Spinal cord (tissue), 10 donors: Measurements from ENCODE around the gene BPIFB4. TPM values are rescaled to one million over a fixed set of nuclear protein-coding genes. Genes with fewer than 3 reads are reported as not detected.

ENCODE experiments used
- DNase-seq, 6 donors: peaks; one replicate each; pipeline versions ENCODE4 v3.0.0 to v3.0.0-alpha.2; 2013 to 2015; ENCODE audit warnings: low spot score in 6 of 6, low read depth in 4 of 6
- H3K27ac ChIP-seq: one replicate; pipeline ENCODE4 v1.5.1; 2013; ENCODE audit warnings: low read depth, low read length, control low read depth
- H3K27me3 ChIP-seq: one replicate; pipeline ENCODE4 v1.6.1; 2013; ENCODE audit warnings: low read length; ENCODE audit not compliant: control insufficient read depth, insufficient read depth
- H3K36me3 ChIP-seq: one replicate; pipeline ENCODE4 v1.6.1; 2013; ENCODE audit warnings: low read length; ENCODE audit not compliant: control insufficient read depth, insufficient read depth
- H3K4me1 ChIP-seq: one replicate; pipeline ENCODE4 v1.6.1; 2013; ENCODE audit warnings: low read length; ENCODE audit not compliant: control insufficient read depth, insufficient read depth
- H3K4me3 ChIP-seq: one replicate; pipeline ENCODE4 v1.5.1; 2013; ENCODE audit warnings: low read depth, low read length, control low read depth
- H3K9me3 ChIP-seq: one replicate; pipeline ENCODE4 v1.6.1; 2013; ENCODE audit warnings: low read length; ENCODE audit not compliant: control insufficient read depth, insufficient read depth
- WGBS: methylation state at CpG from one replicate; pipeline ENCODE4 v1.1.5; 2013; ENCODE audit warnings: missing lambda C conversion rate; ENCODE audit not compliant: insufficient coverage; 5-methylcytosine and 5-hydroxymethylcytosine counted together
- long read RNA-seq, 4 donors: transcript quantifications; one replicate each; lab custom pipeline, GENCODE V29; 2026
- polyA plus RNA-seq, 2 donors: library from polyadenylated mRNA; unstranded; fragments of 120-200 nt; gene quantifications; one replicate each; pipeline ENCODE4 v1.2.1, GENCODE V29; 2013; ENCODE audit not compliant: insufficient read length in 2 of 2
- total RNA-seq, 2 donors: library from RNA; depleted of rRNA in 1 of 2; stranded (reverse); fragments of 120-200 nt in 1 of 2; fragments of >200 nt in 1 of 2; gene quantifications; one replicate each; pipeline versions ENCODE4 v1.2.3 to v1.2.4, GENCODE V29; 2013 to 2014
- donor health status: healthy.

BPIFB4 gene
- total RNA-seq (under 1 TPM in 1 of 2 donors, not detected in 1; 0.44 TPM), polyA plus RNA-seq (under 1 TPM; 0.24 to 0.32 TPM)
- long read RNA-seq, donor 1, result 0 reads
- long read RNA-seq, donor 2, result 0 reads
- long read RNA-seq, donor 3, result 0 reads
- long read RNA-seq, donor 4, result 0 reads

- no peaks in the 10 kb centered on the region for H3K36me3 ChIP-seq
- 89% methylated on average over 2 of the region's 2 CpGs for WGBS
- peaks cover 3% of the 10 kb centered on the region for H3K4me1 ChIP-seq
- H3K9me3 ChIP-seq, result no peaks in the 10 kb centered on the region
- H3K27me3 ChIP-seq, result no peaks in the 10 kb centered on the region
- no peak within 1 kb of the TSS for H3K27ac ChIP-seq
- no peak within 1 kb of the TSS for H3K4me3 ChIP-seq
- DNase-seq, result no peak
Observed at GRCh38 chr20:33079259-33079658, at the start of gene BPIFB4. TSS of gene BPIFB4 (plus strand) at chr20:33079643. CDS start at chr20:33081527, 1,884 bp downstream.

DNA sequence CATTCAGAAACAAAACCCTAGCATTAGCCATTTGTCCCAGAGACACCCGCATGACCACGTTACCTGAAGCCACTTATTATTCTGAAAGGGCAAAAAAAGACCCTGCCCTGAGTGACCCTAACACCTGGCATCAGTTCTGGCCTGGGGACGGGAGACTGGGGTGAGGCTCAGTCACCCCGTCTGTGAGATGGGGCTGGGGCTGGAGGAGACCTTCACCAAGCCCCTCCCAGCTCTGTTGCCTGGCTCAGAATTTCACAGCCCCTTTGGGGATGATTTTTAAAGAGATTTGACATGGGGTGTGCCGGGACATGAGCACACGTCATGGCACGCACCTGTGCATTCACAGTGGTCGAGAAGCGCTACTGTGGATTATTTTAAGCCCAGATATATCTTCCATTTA is 49.4 kb upstream of the BPIFB4 start:
- no peak for DNase-seq
- H3K27ac ChIP-seq, result no peak overlapping the region
- H3K9me3 ChIP-seq, result no peaks in the 10 kb centered on the region
- H3K36me3 ChIP-seq, result no peaks in the 10 kb centered on the region
- WGBS, result 84% methylated on average over 6 of the region's 9 CpGs
- no peaks in the 10 kb centered on the region for H3K27me3 ChIP-seq
- H3K4me3 ChIP-seq, result no peak overlapping the region
- H3K4me1 ChIP-seq, result no peaks in the 10 kb centered on the region

- Histone ChIP-seq H3K9me3 (no peaks in the 10 kb centered on the region), H3K27ac (no peak overlapping the region), H3K36me3 (no peaks in the 10 kb centered on the region), H3K4me3 (no peak overlapping the region), H3K4me1 (no peaks in the 10 kb centered on the region), H3K27me3 (no peaks in the 10 kb centered on the region)
- 91% methylated on average over 4 of the region's 6 CpGs for WGBS
- DNase-seq, result no peak
Observed at GRCh38 chr20:33030569-33030968, 48.9 kb upstream of the BPIFB4 start.

DNA sequence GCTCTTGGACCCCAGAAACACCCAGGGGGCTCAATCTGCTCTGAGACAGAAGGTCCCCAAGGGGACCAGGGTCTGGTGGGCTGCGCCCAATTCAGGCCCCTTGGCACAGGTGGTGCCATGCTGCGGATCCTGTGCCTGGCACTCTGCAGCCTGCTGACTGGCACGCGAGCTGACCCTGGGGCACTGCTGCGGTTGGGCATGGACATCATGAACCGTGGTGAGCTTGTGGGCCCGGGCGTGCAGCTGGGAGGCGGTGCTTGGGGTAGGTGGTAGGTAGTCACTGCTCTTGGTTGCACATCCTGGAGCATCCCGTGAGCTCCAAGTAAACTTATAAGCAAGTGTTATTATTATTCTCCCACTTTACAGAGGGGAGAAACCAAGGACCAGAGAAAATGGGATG is 47.9 kb upstream of the BPIFB4 start, which contains the start of gene BPIFB6:
Gene BPIFB6 (plus strand): TSS at position 118 of the 400 bp plus-strand sequence. CDS start 0 bp downstream, at position 118.
- Histone ChIP-seq H3K36me3 (no peaks in the 10 kb centered on the region), H3K4me3 (no peak within 1 kb of the TSS), H3K27me3 (no peaks in the 10 kb centered on the region), H3K9me3 (no peaks in the 10 kb centered on the region), H3K27ac (no peak within 1 kb of the TSS), H3K4me1 (no peaks in the 10 kb centered on the region)
- 86% methylated on average over 7 of the region's 10 CpGs for WGBS
- no peak for DNase-seq

GRCh38 chr20:33032555-33032954 is 46.9 kb upstream of the BPIFB4 start:
- Histone ChIP-seq H3K27ac (no peak overlapping the region), H3K4me3 (no peak overlapping the region), H3K36me3 (no peaks in the 10 kb centered on the region), H3K27me3 (no peaks in the 10 kb centered on the region), H3K9me3 (no peaks in the 10 kb centered on the region), H3K4me1 (no peaks in the 10 kb centered on the region)
- no peak for DNase-seq
- WGBS, result 78% methylated on average over 3 of the region's 6 CpGs

DNA sequence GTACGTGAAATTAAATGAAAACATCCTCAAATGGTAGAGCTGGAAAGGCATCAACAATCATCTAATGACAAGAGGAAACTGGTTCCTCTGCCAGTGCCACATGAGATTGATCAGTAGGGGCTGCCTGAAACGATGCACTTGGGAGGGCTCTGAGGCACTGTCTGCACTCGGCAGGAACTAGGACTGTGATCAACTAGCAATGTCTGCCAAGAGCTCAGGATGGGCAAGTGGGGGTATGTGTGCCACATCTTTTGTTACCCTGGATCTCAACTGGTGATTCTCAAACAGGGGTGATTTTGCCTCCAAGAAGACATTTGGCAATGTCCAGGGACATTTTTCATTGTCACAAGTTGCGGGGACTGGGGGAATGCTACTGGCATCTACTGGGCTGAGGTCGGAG is 46.1 kb upstream of the BPIFB4 start:
- WGBS, result 81% methylated on average over 3 of the region's 5 CpGs
- Histone ChIP-seq H3K27me3 (no peaks in the 10 kb centered on the region), H3K4me1 (no peaks in the 10 kb centered on the region), H3K27ac (no peak overlapping the region), H3K36me3 (no peaks in the 10 kb centered on the region), H3K4me3 (no peak overlapping the region), H3K9me3 (no peaks in the 10 kb centered on the region)
- no peak for DNase-seq

- H3K4me3 ChIP-seq, result no peak overlapping the region
- no peaks in the 10 kb centered on the region for H3K27me3 ChIP-seq
- no peak for DNase-seq
- H3K4me1 ChIP-seq, result no peaks in the 10 kb centered on the region
- H3K27ac ChIP-seq, result no peak overlapping the region
- H3K9me3 ChIP-seq, result no peaks in the 10 kb centered on the region
- WGBS, result 100% methylated on average over 1 of the region's 5 CpGs
- H3K36me3 ChIP-seq, result no peaks in the 10 kb centered on the region
Observed at GRCh38 chr20:33034115-33034514, 45.3 kb upstream of the BPIFB4 start.

- 87% methylated on average over 6 of the region's 6 CpGs for WGBS
- H3K4me3 ChIP-seq, result no peak overlapping the region
- no peaks in the 10 kb centered on the region for H3K27me3 ChIP-seq
- no peak overlapping the region for H3K27ac ChIP-seq
- H3K4me1 ChIP-seq, result no peaks in the 10 kb centered on the region
- no peaks in the 10 kb centered on the region for H3K36me3 ChIP-seq
- DNase-seq, result no peak
- H3K9me3 ChIP-seq, result no peaks in the 10 kb centered on the region
Observed at GRCh38 chr20:33034901-33035492, 44.4 kb upstream of the BPIFB4 start.

DNA sequence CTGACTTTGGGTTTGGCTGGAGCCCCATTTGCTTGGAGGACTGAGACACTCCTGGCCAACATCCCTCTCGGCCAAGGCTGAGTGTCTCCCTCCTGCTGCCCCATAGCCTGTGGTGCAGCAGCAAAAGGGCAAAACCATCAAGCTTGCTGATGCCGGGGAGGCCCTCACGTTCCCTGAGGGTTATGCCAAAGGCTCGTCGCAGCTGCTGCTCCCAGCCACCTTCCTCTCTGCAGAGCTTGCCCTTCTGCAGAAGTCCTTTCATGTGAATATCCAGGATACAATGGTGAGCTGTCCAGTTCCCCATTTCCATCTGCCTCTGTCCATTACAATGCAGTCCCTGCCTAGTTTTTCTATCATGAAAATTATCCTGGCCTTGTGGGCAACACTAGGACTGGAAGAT is 42.0 kb upstream of the BPIFB4 start:
- H3K36me3 ChIP-seq, result no peaks in the 10 kb centered on the region
- H3K27me3 ChIP-seq, result no peaks in the 10 kb centered on the region
- H3K27ac ChIP-seq, result no peak overlapping the region
- H3K9me3 ChIP-seq, result no peaks in the 10 kb centered on the region
- DNase-seq, result no peak
- H3K4me3 ChIP-seq, result no peak overlapping the region
- H3K4me1 ChIP-seq, result no peaks in the 10 kb centered on the region
- WGBS, result 64% methylated on average over 5 of the region's 5 CpGs

GRCh38 chr20:33038243-33038642 is 41.2 kb upstream of the BPIFB4 start:
- no peak overlapping the region for H3K27ac ChIP-seq
- DNase-seq, result no peak
- no peaks in the 10 kb centered on the region for H3K9me3 ChIP-seq
- no peaks in the 10 kb centered on the region for H3K4me1 ChIP-seq
- no peak overlapping the region for H3K4me3 ChIP-seq
- no peaks in the 10 kb centered on the region for H3K36me3 ChIP-seq
- WGBS, result 97% methylated on average over 4 of the region's 4 CpGs
- H3K27me3 ChIP-seq, result no peaks in the 10 kb centered on the region
